ENCODE results near the gene RAB42.
"Not testable (repeated sequence)": the region's sequence is repeated elsewhere in the genome, so short reads cannot be mapped to it uniquely, and the experiment has no call there.

The RAB42 gene, protein sequence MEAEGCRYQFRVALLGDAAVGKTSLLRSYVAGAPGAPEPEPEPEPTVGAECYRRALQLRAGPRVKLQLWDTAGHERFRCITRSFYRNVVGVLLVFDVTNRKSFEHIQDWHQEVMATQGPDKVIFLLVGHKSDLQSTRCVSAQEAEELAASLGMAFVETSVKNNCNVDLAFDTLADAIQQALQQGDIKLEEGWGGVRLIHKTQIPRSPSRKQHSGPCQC

DNA sequence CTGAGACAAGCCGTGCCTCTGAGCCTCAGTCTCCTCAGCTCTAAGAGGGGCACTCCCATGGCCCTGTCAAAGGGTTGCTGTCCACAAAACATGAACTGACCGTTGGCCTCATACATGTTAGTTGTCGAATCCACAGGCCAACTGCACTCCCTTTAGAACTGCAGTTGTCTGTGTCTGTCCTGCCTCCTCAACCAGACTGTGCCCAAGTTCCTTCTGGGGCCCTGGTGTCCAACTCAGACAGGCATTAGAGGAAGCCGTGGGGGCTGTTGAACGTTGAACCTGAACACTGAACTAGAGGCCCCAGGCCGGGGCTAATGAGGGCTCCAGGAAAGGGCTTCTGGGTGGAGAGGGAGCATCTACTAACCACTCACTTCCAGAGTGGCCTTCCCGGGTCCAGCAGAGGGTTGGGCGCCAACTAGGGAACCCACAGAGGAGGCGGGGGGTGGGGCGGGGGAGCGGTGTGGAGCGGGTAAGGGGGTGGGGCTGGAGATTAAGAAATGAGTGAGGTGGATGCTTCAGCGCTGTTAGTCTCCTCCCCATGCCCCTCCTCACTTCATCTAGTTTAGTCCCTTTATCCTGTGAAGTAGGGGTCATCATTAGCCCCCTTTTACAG lies at the start of gene RAB42:
RAB42 (plus strand) TSS at position 558 of the 613 bp plus-strand sequence. CDS start 247 bp downstream, outside the sequence.
- no peak for DNase-seq (ENCODE audit: low read depth)

DNA sequence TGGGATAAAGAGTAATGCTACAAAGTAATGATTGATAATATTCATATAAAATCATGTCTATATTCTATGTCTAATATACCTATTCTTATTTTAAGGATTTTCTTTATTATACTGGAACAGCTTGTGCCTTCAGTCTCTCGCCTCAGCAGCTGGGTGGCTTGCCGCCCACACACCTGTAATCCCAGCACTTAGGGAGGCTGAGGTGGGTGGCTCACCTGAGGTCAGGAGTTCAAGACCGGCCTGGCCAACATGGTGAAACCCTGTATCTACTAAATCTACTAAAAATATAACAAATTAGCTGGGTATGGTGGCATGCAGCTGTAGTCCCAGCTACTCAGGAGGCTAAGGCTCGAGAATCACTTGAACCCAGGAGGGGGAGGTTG lies 46.8 kb upstream of the RAB42 start:
- DNase-seq (ENCODE audit: low read depth), result no peak

DNA sequence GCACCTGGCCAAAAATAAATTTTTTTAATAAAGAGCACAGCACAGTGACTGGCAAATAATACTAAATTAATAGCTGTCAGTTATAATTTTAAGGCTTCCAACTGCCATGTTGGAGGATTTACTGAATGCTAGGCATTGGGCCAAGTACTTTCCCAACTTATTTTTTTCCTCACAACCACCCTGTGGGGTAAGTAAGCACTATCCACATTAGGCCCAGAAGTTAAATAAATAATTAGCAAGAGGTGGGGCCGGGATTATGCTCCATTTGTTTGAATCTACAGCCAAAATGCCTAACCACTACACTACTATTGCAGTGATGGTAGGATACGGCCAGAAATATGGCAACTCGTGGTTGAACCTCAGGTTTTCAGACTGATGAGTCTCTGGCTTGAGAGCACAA lies 43.7 kb upstream of the RAB42 start:
- no peak for DNase-seq (ENCODE audit: low read depth)

GRCh38 chr1:28551381-28551780 lies 40.7 kb upstream of the RAB42 start:
- DNase-seq (ENCODE audit: low read depth), result no peak

DNA sequence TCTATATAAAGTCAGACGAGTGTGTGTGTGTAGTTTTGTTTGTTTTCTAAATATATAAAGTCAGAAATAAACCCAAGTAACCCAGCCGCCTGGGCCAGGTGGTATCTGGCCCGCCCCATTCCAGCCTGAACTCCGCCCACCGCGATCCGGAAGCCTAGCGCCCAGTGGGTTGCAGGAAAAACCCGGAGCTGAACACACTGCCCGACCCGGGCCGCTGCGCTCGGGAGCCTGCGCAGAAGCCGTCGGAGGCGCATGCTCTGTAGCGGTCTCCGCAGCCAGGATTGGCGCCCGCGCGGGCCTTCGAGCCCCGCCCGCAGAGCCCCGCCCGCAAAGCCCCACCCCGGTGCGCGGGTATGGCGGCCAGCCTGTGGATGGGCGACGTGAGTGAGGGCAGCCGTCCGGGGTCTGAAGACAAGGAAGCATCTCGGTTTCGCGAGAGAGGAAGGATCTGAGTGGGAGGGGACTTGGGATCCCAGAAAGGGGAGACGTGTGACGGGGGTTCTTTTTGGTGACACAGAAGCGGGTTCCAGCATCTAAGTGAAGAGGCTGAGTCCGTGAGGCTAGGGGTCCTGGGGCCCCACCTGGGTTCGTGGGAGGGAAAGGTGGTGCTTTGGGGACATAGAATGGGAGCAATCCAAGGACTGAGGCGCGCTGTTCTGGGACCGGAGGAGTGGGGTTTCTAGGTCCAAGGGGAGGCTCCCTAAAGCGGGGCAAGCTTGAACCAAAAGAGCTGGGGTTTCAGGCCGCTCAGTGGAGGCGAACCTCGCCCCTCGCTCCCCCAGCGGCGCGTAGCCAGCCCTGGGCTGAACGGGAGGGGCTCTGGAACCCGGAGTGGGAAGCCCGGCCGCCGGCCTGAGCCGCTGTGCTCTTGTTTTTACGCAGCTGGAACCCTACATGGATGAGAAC lies 39.1 kb upstream of the RAB42 start, which contains the start of gene TRNAU1AP:
TRNAU1AP (plus strand) TSS at position 328 of the 906 bp plus-strand sequence; CDS start at position 354, 26 bp downstream.
- peak; percentile 89 for DNase-seq (ENCODE audit: low read depth)

DNA sequence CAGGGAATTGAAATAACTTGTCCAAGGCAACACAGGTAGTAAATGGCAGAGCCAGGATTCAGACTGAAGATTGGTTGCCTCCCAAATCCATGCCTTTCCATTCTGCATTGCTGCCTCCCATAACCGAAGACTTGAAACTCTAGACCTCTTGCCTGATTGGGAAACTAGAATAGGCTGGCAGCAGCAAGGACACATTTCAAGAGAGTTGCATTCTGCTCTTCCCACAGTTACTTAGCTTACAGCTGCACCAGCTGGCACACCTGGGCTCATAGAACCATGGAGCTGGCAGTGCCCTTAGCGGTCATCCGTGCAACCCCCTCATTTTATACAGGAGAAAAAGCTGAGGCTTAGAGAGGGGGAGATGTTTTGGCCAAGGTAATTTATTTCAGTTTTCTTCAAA lies 31.2 kb upstream of the RAB42 start:
- DNase-seq (ENCODE audit: low read depth), result no peak

GRCh38 chr1:28564310-28564709 lies 27.8 kb upstream of the RAB42 start:
- DNase-seq (ENCODE audit: low read depth), result no peak

DNA sequence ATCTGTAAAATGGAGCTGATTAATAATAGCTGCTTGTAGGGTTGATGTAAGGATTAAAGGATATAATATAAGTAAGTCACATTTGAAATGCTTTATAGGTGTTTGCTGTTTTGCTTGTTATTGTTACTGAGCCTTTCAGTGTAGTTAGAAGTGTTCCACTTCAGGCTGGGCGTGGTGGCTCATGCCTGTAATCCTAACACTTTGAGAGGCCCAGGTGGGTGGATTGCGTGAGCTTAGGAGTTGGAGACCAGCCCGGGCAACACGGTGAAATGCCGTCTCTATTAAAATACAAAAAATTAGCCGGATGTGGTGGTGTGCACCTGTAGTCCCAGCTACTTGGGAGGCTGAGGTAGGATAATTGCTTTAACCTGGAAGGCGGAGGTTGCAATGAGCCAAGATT lies 27.0 kb upstream of the RAB42 start:
- DNase-seq (ENCODE audit: low read depth), result no peak

GRCh38 chr1:28565726-28566125 lies 26.3 kb upstream of the RAB42 start:
- no peak for DNase-seq (ENCODE audit: low read depth)

- DNase-seq (ENCODE audit: low read depth), result no peak
Measured at GRCh38 chr1:28566931-28567330, 25.1 kb upstream of the RAB42 start.

DNA sequence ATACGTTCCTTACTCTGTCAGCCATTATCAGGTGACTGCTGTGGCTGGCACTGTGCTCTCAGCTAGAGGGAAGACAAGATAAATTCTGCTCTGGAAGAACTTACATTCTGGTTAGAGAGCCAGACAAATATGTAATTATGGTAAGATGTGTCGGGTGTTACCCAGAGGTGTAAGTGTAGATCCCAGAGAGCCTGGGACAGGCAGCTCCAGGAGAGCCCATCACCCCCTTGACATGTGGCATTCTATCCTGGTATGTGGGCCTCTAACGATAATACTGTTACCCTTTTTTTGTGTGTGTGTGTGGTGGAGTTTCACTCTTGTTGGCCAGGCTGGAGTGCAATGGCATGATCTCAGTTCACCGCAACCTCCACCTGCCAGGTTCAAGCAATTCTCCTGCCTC lies 20.2 kb upstream of the RAB42 start:
- DNase-seq (ENCODE audit: low read depth), result no peak

- DNase-seq (ENCODE audit: low read depth), result not testable (repeated sequence)
Measured at GRCh38 chr1:28572891-28573290, 19.2 kb upstream of the RAB42 start.

- no peak for DNase-seq (ENCODE audit: low read depth)
Measured at GRCh38 chr1:28573564-28573963, 18.5 kb upstream of the RAB42 start.

DNA sequence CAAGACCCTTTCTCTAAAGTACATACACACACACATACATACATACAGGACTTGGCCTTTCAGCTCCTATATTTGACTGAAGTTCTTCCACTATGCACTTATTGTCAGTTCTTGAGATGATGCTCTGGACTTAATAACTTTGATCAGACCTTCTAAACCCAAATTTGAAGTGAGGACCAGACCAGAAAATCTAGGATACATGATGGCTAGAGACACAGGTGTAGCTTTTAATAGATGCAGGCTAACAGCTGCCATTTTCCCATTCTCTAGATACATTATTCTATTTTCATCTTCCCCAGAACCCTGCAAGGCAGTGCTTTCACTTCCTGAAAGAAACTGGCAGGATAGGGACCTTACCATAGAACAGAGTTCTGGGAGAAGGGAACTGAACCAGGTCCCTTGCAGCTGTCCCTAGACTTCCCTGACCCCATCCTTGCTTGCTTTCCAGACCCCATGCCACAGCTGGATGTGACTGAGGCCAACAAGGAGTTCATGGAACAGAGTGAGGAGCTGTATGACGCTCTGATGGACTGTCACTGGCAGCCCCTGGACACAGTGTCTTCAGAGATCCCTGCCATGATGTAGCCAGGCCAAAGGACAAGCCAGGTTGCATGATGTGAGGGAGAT lies 14.9 kb upstream of the RAB42 start:
- DNase-seq (ENCODE audit: low read depth), result no peak

GRCh38 chr1:28577738-28578536 lies 14.1 kb upstream of the RAB42 start:
- DNase-seq (ENCODE audit: low read depth), result no peak

DNA sequence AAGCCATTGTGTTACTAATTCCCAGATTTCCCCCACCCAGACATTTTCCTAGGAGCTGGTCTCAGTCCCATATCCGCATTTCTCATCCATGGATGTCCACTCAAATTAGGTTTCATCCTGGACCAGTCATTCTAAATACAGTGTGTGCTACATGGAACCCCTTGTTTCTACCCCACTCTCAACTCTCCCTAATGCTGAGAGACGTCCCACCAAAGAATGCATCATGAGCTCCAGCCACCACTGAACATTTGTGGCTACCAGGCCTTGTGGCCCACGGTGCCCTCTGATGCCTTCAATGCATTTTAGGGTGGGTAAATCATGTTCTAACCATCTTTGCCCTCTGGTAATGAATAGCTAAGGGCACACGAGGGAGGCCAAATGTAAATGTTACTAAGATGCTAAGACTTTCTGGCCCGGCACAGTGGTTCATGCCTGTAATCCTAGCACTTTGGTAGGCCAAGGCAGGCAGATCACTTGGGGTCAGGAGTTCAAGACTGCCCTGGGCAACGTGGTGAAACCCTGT lies 13.3 kb upstream of the RAB42 start:
- no peak for DNase-seq (ENCODE audit: low read depth)

DNA sequence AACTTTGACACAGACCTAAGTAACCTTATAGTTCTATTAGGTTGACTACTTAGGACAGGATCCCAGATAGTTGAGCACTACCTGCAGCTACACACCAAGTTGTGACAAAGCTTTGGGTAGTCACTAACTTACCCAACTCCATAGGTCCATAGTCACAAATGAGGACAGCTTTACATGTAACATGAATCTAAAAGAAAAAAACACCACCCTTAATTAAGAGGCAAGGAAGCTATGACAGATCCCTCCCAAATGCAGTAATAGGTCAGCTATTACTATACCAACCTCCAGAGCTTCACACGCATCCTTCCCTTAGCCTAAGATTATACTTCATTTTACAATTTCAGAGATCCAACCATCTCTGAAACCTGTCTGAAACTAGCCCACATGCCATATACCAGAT lies 12.7 kb upstream of the RAB42 start:
- no peak for DNase-seq (ENCODE audit: low read depth)

DNA sequence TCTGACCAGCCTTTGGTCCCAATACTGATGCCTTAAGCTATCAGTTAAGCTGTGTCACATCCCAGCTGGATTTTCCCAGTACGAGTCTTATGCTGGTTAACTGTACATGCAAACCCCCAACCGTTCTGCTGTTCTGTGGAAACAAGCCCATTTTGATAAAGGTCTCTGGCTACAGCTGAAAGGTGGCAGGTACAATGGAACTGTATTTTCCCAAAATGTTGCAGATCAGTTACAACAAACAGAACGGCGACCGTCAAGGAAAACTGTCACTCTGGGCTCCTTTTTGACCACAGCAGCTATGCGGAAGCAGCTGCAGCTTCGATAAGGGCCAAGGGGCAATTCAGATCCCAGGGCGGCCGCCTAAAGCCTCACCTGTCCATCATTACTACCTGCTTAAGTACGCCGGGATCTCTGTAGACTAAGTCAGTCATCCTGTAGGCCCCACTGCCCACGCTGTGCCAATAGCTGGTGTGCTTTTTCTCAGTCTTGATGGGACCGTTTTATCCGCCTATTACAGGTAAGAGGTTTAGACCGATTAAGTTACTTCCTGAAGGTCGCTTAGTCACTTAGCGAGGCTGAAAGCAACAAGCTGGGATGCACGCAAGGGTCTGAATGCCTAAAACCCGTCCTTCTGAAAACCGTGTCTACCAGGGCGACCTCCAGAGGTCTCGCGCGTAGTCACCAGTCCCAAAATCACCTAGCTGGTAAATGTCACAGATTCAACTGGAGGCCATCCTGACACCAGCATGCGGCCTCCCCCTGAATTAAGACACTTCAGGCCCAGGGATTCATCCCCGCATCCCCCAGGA lies 11.1 kb upstream of the RAB42 start:
- no peak for DNase-seq (ENCODE audit: low read depth)

DNA sequence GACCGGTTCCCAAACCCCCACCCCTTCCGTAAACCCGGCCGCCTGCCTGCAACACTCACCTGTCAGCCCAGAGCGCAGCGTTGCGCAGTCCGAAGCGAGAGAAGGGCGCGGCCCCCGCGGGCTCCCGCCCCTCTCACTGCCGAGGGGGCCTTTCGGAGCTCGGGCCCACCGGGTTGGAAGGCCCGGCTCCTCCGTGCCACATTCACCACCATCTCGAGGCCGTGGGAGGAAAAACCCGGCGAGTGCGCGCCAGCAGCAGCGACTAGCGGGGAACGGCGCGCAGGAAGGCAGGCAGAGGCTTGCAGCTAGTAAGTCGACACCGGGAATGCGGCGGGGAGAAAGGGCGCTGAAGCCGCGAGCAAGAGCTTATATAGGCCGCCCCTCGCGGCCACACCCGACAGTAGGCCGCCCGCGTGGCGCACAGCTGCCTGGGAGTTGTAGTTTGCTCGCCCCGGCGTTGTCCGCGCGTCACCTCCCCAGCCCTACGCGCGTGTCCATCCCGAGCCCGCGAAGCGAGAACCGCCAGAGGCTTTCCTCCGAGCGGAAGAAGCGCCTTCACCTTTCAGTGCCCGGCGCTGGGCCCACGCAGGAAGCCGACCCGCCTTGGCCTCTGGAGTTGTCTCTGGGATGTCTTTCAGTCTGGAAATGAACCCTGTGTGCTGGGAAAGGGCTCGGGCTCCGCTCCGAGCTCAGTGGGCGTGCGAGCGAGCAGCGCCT lies 10.4 kb upstream of the RAB42 start:
- DNase-seq (ENCODE audit: low read depth), result peak; percentile 89

DNA sequence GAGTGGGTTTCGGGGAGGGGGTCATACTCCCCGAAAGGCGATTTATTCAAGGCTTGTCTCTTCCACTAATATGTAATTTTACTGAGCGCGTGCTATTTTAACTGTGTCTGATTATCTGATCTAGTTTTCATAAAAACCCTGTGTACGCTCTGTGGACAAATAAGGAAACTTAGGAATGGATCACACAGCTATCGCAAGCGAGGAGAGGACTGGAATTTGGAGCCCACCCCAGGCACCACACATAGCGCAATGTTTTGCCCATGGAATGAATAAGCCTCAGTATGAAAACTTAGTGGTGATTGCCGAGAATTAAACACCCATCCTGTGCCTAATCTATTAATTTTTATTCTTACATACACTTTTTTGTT lies 9.8 kb upstream of the RAB42 start:
- DNase-seq (ENCODE audit: low read depth), result no peak
